Trophoblast cell (in vitro differentiated cells and primary cell): Measurements from ENCODE around the gene TCF20.

Experiments
- DNase-seq, 2 donors: peaks; one replicate each; pipeline ENCODE4 v3.0.0-alpha.2; 2016
- H2AFZ ChIP-seq: 2 replicates; pipeline ENCODE4 v1.6.1; 2013; ENCODE audit warnings: low read length, moderate library complexity, mild to moderate bottlenecking; ENCODE audit not compliant: insufficient read depth, poor library complexity
- H2AK5ac ChIP-seq: 2 replicates; pipeline ENCODE4 v1.6.1; 2013; ENCODE audit warnings: mild to moderate bottlenecking, low read length
- H2BK120ac ChIP-seq: 2 replicates; pipeline ENCODE4 v1.6.1; 2013; ENCODE audit warnings: low read length, mild to moderate bottlenecking, moderate library complexity; ENCODE audit not compliant: insufficient read depth, poor library complexity
- H2BK12ac ChIP-seq: 2 replicates; pipeline ENCODE4 v1.6.1; 2013; ENCODE audit warnings: mild to moderate bottlenecking, low read length, moderate library complexity
- H2BK5ac ChIP-seq: 2 replicates; pipeline ENCODE4 v1.6.1; 2013; ENCODE audit warnings: low read length, low read depth, moderate library complexity, mild to moderate bottlenecking; ENCODE audit not compliant: poor library complexity
- H3K14ac ChIP-seq: 2 replicates; pipeline ENCODE4 v1.6.1; 2013; ENCODE audit warnings: mild to moderate bottlenecking, low read length
- H3K18ac ChIP-seq: 2 replicates; pipeline ENCODE4 v1.6.1; 2013; ENCODE audit warnings: mild to moderate bottlenecking, low read length
- H3K23ac ChIP-seq: 2 replicates; pipeline ENCODE4 v1.6.1; 2013; ENCODE audit warnings: low read length
- H3K27ac ChIP-seq: 2 replicates; pipeline ENCODE4 v1.5.1; 2013; ENCODE audit warnings: low read depth, mild to moderate bottlenecking, inconsistent platforms, low read length, moderate library complexity
- H3K27me3 ChIP-seq: 2 replicates; pipeline ENCODE4 v1.6.1; 2013; ENCODE audit warnings: inconsistent platforms, mild to moderate bottlenecking, low read length, moderate library complexity; ENCODE audit not compliant: insufficient read depth
- H3K36me3 ChIP-seq, 2 experiments: 1 replicate in 1 of 2; 2 replicates in 1 of 2; pipeline ENCODE4 v1.6.1; 2013; ENCODE audit warnings: low read length in 2 of 2, mild to moderate bottlenecking in 2 of 2, moderate library complexity in 1 of 2; ENCODE audit not compliant: insufficient read depth in 2 of 2, control insufficient read depth in 1 of 2
- H3K4ac ChIP-seq: 2 replicates; pipeline ENCODE4 v1.6.1; 2013; ENCODE audit warnings: low read depth, mild to moderate bottlenecking, low read length, moderate library complexity
- H3K4me1 ChIP-seq, 2 experiments: 1 replicate in 1 of 2; 2 replicates in 1 of 2; pipeline ENCODE4 v1.6.1; 2013; ENCODE audit warnings: low read length in 2 of 2, mild to moderate bottlenecking in 2 of 2, moderate library complexity in 1 of 2; ENCODE audit not compliant: insufficient read depth in 2 of 2, control insufficient read depth in 1 of 2
- H3K4me2 ChIP-seq: 2 replicates; pipeline ENCODE4 v1.6.1; 2013; ENCODE audit warnings: inconsistent platforms, mild to moderate bottlenecking, low read length, moderate library complexity
- H3K4me3 ChIP-seq: 2 replicates; pipeline ENCODE4 v1.5.1; 2013; ENCODE audit warnings: mild to moderate bottlenecking, low read depth, low read length, inconsistent platforms
- H3K79me1 ChIP-seq: one replicate; pipeline ENCODE4 v1.6.1; 2013; ENCODE audit warnings: low read length
- H3K79me2 ChIP-seq: 2 replicates; pipeline ENCODE4 v1.6.1; 2013; ENCODE audit warnings: low read length, mild to moderate bottlenecking; ENCODE audit not compliant: control insufficient read depth, insufficient read depth, poor library complexity
- H3K9ac ChIP-seq: 2 replicates; pipeline ENCODE4 v1.6.1; 2013; ENCODE audit warnings: mild to moderate bottlenecking, low read length
- H3K9me3 ChIP-seq: 2 replicates; pipeline ENCODE4 v1.6.1; 2013; ENCODE audit warnings: low read depth, mild to moderate bottlenecking, control low read depth, inconsistent platforms, low read length; ENCODE audit not compliant: insufficient read depth
- H4K12ac ChIP-seq: 2 replicates; pipeline ENCODE4 v1.6.1; 2013; ENCODE audit warnings: low read depth, mild to moderate bottlenecking, low read length, moderate library complexity
- H4K8ac ChIP-seq: 2 replicates; pipeline ENCODE4 v1.6.1; 2013; ENCODE audit warnings: low read depth, mild to moderate bottlenecking, low read length, moderate library complexity
- H4K91ac ChIP-seq: one replicate; pipeline ENCODE4 v1.6.1; 2013; ENCODE audit warnings: low read depth, mild to moderate bottlenecking, low read length, moderate library complexity
- WGBS: extraction: QIAGEN DNeasy Blood & Tissue Kit; methylation state at CpG from one replicate; pipeline ENCODE4 v1.1.7; 2013; ENCODE audit warnings: missing lambda C conversion rate; ENCODE audit not compliant: insufficient read length, insufficient coverage; ENCODE audit errors: extremely low coverage; 5-methylcytosine and 5-hydroxymethylcytosine counted together

TCF20 gene

GRCh38 chr22:42222140-42222539, 48.3 kb downstream of the TCF20 start:
- Histone ChIP-seq H3K9me3 (no peaks in the 10 kb centered on the region), H4K91ac (no peak overlapping the region), H3K18ac (no peak overlapping the region), H3K4me2 (no peak overlapping the region), H3K79me2 (no peaks in the 10 kb centered on the region), H3K79me1 (no peaks in the 10 kb centered on the region), H3K4ac (peak overlapping the region; percentile 21), H3K27me3 (no peaks in the 10 kb centered on the region), H3K36me3 (no peaks in the 10 kb centered on the region), H4K8ac (no peak overlapping the region), H2BK5ac (no peak overlapping the region), H3K14ac (no peak overlapping the region), H3K27ac (no peak overlapping the region), H2BK12ac (no peak overlapping the region), H4K12ac (no peak overlapping the region), H3K23ac (no peak overlapping the region), H2AK5ac (no peak overlapping the region), H3K9ac (no peak overlapping the region), H2AFZ (no peak overlapping the region), H3K4me3 (no peak overlapping the region), H2BK120ac (no peak overlapping the region), H3K4me1 (peaks cover 0 to 2% of the 10 kb centered on the region in 2 experiments)
- WGBS: no CpG with 5 or more reads among the region's 1 CpG
- no peak for DNase-seq
